GM10266 (cell line): ENCODE results near the gene BTBD9.

Experiments used
- DNase-seq: peaks from one replicate; pipeline ENCODE4 v3.0.0; 2012; ENCODE audit errors: extremely low spot score
- TF ChIP-seq, protein P1 (sequence below): IDR thresholded peaks from 2 replicates; pipeline ENCODE4 v1.5.1; 2012; ENCODE audit warnings: mild to moderate bottlenecking, low read depth; ENCODE audit not compliant: control insufficient read depth, insufficient read depth; ENCODE audit errors: missing control alignments

BTBD9 gene

DNA sequence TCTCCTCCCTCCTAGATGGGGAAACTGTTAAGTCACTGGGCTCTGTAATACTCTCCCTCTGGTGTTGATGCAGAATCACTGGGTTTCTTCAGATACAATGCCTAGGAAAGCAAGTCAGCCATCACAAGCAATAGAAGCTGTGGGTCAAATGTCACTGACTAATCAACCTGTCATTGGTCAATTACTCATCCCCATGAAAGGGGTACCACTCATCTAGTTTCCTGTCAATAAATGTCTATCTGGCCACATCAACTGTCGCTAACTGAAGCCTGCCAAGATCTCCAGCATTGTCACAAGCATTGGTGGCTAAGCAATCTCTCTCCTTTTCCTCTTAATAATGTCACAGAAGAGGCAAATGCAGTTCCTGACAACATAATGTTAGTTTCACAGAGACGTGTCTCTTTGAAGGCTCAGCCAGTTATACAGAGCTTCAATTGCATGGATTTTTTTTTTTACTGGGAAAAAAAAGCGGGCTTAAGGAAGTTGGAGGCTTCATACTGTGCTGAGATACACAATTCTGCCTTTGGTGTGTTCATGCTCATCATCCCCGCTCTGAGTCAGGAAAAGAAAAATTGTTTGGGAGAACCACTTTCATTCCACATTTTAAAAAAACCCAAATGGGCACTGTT lies 355.9 kb downstream of the BTBD9 start:
- TF ChIP-seq, protein P1, sequence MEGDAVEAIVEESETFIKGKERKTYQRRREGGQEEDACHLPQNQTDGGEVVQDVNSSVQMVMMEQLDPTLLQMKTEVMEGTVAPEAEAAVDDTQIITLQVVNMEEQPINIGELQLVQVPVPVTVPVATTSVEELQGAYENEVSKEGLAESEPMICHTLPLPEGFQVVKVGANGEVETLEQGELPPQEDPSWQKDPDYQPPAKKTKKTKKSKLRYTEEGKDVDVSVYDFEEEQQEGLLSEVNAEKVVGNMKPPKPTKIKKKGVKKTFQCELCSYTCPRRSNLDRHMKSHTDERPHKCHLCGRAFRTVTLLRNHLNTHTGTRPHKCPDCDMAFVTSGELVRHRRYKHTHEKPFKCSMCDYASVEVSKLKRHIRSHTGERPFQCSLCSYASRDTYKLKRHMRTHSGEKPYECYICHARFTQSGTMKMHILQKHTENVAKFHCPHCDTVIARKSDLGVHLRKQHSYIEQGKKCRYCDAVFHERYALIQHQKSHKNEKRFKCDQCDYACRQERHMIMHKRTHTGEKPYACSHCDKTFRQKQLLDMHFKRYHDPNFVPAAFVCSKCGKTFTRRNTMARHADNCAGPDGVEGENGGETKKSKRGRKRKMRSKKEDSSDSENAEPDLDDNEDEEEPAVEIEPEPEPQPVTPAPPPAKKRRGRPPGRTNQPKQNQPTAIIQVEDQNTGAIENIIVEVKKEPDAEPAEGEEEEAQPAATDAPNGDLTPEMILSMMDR: no peak
- DNase-seq: no peak

DNA sequence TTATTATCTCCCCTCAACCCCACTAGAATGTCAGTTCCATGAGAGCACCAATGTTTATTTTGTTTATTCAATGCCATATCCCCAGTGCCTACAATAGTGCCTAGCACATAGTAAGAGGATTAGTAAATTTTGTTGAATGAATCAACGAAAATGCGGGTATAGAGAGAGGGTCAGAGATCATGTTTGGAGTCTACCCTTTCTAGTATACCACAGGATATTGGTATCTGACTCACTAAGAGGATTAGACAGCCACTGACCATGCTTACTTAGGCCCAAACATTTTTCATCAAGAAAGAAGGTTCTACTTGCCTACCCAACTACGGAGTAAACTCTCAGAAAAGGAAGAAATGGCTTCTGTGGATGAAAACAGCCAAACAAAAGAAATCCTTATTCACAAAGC lies 356.8 kb downstream of the BTBD9 start:
- no peak for DNase-seq
- TF ChIP-seq, protein P1: no peak

DNA sequence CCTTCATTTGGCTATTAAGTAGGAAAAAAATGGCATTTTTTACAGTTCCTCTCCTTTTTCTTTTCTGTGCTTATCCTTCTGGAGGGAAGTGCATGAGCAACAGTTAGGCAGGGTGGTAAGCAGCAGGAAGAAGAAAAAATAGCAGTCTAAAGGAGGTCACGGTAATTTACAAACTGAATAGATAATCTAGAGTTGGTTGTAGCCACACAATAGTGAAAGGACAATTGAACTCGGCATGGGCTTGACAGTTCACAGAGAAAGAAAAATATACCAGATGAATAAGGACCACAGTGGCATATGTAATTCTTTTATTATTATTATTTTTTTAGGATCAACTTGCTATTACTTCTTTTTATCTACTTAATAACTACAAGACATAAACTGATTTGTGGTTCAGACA lies 358.6 kb downstream of the BTBD9 start:
- TF ChIP-seq, protein P1: no peak
- no peak for DNase-seq

DNA sequence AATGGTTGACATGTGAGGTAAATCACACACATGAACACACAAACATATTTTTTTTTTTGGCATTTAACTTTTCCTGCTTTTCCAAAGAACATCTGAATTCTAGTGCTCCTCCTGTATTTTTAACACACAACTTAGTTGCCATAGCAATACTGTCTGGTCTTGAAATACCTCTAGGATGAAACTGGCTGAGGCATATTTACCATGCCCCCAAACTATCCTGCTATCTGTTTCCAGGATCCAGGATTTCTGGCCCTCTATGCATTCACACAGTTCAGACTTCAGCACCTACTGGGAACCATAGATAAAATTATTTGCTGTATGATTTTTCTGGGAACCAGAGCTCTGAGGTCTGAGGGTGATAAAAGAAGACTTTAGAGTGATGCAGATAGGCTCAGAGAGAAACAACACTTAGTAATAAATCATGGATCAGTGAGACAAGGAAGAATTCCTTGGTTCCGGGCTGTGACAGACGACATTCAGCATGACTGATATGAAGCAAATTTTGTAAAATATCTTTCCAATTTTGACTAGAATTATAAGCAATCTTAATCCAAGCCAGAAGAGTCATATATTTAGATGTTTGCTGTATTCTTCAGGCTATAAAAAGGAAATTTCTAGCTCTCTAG lies 359.7 kb downstream of the BTBD9 start:
- TF ChIP-seq, protein P1: no peak
- DNase-seq: no peak

DNA sequence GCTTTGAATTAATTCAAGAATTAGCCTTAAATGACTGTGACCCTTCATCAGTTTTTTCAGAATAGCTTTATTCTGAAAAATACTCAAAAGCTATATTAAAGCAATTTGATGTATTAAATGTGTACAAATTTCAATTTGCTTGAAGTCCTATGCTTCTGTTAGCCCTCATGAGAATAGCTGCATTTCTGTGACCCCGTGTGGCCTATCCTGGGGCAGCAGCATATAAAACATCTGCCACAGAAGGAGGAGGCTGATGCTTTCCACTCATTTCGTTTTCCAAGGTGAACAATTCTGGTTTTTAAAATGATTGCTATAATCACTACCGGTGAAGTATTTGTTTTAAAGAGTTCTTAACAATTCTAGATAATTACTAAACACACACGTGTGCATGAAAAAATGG lies 360.3 kb downstream of the BTBD9 start:
- no peak for DNase-seq
- TF ChIP-seq, protein P1: no peak

DNA sequence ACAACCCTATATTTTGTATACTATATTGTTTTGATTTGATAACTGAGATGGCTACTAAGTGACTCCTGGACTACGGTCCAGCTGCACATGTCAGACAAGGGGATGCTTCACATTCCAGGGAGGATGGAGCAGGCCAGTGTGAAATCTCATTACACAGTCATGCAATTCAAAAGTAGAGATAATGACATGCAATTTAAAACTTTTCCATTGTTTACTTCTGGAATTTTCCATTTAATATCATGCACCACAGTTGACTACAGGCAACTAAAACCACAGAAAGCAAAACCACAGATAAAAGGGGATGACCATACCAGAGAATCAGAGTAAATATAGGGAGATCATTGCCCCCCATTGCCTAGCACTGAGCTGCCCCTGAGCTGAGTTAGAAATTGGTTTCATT lies 366.4 kb downstream of the BTBD9 start:
- TF ChIP-seq, protein P1: no peak
- no peak for DNase-seq

DNA sequence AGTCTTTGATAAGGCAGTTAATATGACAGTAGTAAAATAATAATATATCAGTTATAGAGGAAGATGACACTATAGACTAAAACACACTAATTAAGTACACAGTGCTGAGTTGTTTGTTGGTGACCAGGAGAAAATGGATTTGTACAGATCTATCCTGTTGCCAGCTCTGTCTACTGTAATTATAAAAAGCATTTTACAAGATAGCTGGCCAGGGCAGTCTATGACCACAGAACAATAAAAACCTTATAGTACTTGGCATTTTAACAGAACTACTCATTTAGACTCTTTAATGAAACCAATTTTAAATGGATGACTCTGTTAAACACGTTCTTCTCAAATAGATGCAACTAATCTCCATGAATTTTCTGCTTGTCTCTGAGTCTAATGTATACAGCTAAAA lies 367.5 kb downstream of the BTBD9 start:
- TF ChIP-seq, protein P1: no peak
- DNase-seq: no peak
